Measurements from ENCODE around the gene NLRC5.

DNA sequence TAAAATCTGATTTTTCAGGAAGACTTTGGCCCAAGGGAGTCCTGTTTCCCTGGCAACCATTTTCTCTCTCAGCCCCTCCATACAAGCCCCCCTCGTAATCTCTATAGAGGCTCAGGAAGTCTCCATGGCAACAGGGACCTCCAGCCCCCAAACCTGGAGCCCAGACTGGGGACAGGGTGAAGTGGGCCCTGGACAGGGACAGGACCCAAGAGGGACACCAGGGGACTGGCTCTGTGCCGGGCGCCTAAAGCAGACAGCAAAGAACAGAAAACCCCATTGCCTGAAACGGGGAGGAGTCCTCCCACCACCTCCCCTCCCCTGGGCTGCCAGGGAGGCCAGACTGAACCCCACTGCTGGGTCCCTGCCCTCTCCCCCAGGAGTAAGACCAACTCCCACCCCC lies 143.7 kb downstream of the NLRC5 start:
- TF ChIP-seq CTCF (IDR thresholded peaks at IDR 0.05; ENCODE audit: low read length) (no peak), EZH2 (IDR thresholded peaks at IDR 0.05; ENCODE audit: borderline replicate concordance, low read length) (no peak)

Data from OCI-LY1 (cell line).